ENCODE results near the gene SYT1. TPM values are rescaled to one million over a fixed set of nuclear protein-coding genes. Genes with fewer than 3 reads are reported as not detected.
A peak's percentile ranks its signal among the peaks of the same experiment; 100 is the strongest.

SYT1 gene
- total RNA-seq, 1 donor from 2014 or later, result 33.2 TPM

DNA sequence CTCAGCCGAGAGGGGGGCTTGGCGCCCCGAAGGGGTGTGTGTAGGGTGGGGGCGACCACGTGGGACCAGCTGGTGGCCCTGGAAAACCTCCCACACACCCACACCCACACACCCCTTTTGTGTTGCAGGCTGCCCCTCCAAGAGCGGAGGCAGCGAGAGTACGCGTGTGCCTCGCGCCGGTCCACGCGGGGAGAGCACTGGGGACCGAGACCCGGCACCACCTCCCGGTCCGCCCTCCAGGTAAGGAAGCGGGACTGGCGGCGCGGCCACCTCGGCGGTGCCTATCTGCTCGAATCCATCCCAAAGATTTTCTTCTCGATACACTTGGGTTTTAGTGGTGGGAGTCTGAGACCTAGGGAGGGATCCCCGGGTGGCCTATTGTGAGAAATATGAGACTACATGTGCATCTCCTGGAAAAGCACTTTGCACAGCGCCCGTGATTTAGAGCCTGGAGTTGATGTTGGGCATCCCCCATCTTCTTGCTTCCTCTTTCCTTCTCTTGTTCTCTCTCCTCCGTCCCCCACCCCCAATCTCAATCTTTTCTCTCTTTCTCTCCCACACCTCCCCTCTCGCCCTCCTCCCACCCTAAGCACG is 393 bp downstream of the SYT1 start:
- Histone ChIP-seq H3K4me1 (ENCODE audit: insufficient read depth, low read length) (no peaks in the 10 kb centered on the region), H3K27ac (ENCODE audit: low read depth, low read length) (peak overlapping the region; percentile 22), H3K4me2 (ENCODE audit: low read length) (peak overlapping the region; percentile 95), H3K9me3 (ENCODE audit: insufficient read depth, low read depth, low read length) (no peaks in the 10 kb centered on the region), H3K27me3 (ENCODE audit: insufficient read depth, low read length) (no peaks in the 10 kb centered on the region), H3K79me2 (ENCODE audit: insufficient read depth, low read length) (peaks cover 28% of the 10 kb centered on the region), H3K9ac (ENCODE audit: low read length) (peak overlapping the region; percentile 74), H3K4me3 (ENCODE audit: insufficient read depth, low read depth, low read length) (peak overlapping the region; percentile 85), H4K20me1 (ENCODE audit: insufficient read depth, low read length) (no peaks in the 10 kb centered on the region), H3K36me3 (ENCODE audit: insufficient read depth, low read length) (no peaks in the 10 kb centered on the region), H2AFZ (ENCODE audit: low read depth, low read length) (peak overlapping the region; percentile 95)
- H3K36me3 Mint-ChIP-seq (ENCODE audit: low read depth, unreplicated experiment), result no peaks in the 10 kb centered on the region
- H3K27ac Mint-ChIP-seq (ENCODE audit: unreplicated experiment), result no peak overlapping the region
- no peak for FAIRE-seq
- H3K27me3 Mint-ChIP-seq (ENCODE audit: low read depth, unreplicated experiment), result no peaks in the 10 kb centered on the region
- H3K4me1 Mint-ChIP-seq (ENCODE audit: low read depth, unreplicated experiment), result no peaks in the 10 kb centered on the region
- peak; percentile 10 for DNase-seq (ENCODE audit: low read depth)
- TF ChIP-seq EZH2 (IDR thresholded peaks at IDR 0.05; ENCODE audit: insufficient read depth, low read length), result no peak
- TF ChIP-seq, protein P1, sequence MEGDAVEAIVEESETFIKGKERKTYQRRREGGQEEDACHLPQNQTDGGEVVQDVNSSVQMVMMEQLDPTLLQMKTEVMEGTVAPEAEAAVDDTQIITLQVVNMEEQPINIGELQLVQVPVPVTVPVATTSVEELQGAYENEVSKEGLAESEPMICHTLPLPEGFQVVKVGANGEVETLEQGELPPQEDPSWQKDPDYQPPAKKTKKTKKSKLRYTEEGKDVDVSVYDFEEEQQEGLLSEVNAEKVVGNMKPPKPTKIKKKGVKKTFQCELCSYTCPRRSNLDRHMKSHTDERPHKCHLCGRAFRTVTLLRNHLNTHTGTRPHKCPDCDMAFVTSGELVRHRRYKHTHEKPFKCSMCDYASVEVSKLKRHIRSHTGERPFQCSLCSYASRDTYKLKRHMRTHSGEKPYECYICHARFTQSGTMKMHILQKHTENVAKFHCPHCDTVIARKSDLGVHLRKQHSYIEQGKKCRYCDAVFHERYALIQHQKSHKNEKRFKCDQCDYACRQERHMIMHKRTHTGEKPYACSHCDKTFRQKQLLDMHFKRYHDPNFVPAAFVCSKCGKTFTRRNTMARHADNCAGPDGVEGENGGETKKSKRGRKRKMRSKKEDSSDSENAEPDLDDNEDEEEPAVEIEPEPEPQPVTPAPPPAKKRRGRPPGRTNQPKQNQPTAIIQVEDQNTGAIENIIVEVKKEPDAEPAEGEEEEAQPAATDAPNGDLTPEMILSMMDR (IDR thresholded peaks at IDR 0.05; ENCODE audit: insufficient read depth, low read depth, low read length), result no peak
- peak overlapping the region; percentile 95 for H3K4me3 Mint-ChIP-seq (ENCODE audit: unreplicated experiment)
- H3K9me3 Mint-ChIP-seq (ENCODE audit: unreplicated experiment), result no peaks in the 10 kb centered on the region

- peak overlapping the region; percentile 95 for H3K4me3 Mint-ChIP-seq (ENCODE audit: unreplicated experiment)
- no peak overlapping the region for H3K27ac Mint-ChIP-seq (ENCODE audit: unreplicated experiment)
- H3K27ac ChIP-seq (ENCODE audit: low read depth, low read length), result no peak overlapping the region
These were observed 942 bp downstream of the SYT1 start for GRCh38 chr12:78865516-78865915.

GRCh38 chr12:78866518-78866917 is 1.9 kb downstream of the SYT1 start:
- no peaks in the 10 kb centered on the region for H3K27me3 ChIP-seq (ENCODE audit: insufficient read depth, low read length)
- H3K27ac ChIP-seq (ENCODE audit: low read depth, low read length), result no peak overlapping the region
- no peaks in the 10 kb centered on the region for H3K9me3 ChIP-seq (ENCODE audit: insufficient read depth, low read depth, low read length)
- TF ChIP-seq, protein P1 (IDR thresholded peaks at IDR 0.05; ENCODE audit: insufficient read depth, low read depth, low read length), result no peak
- TF ChIP-seq EZH2 (IDR thresholded peaks at IDR 0.05; ENCODE audit: insufficient read depth, low read length), result no peak
- H3K4me3 Mint-ChIP-seq (ENCODE audit: unreplicated experiment), result peak overlapping the region; percentile 95
- H2AFZ ChIP-seq (ENCODE audit: low read depth, low read length), result no peak overlapping the region
- H3K79me2 ChIP-seq (ENCODE audit: insufficient read depth, low read length), result peaks cover 28% of the 10 kb centered on the region
- no peaks in the 10 kb centered on the region for H3K4me1 Mint-ChIP-seq (ENCODE audit: low read depth, unreplicated experiment)
- no peaks in the 10 kb centered on the region for H3K9me3 Mint-ChIP-seq (ENCODE audit: unreplicated experiment)
- no peak for FAIRE-seq
- H3K27me3 Mint-ChIP-seq (ENCODE audit: low read depth, unreplicated experiment), result no peaks in the 10 kb centered on the region
- H3K36me3 Mint-ChIP-seq (ENCODE audit: low read depth, unreplicated experiment), result no peaks in the 10 kb centered on the region
- no peak for DNase-seq (ENCODE audit: low read depth)
- no peaks in the 10 kb centered on the region for H3K4me1 ChIP-seq (ENCODE audit: insufficient read depth, low read length)
- no peak overlapping the region for H3K4me3 ChIP-seq (ENCODE audit: insufficient read depth, low read depth, low read length)
- H4K20me1 ChIP-seq (ENCODE audit: insufficient read depth, low read length), result no peaks in the 10 kb centered on the region
- no peak overlapping the region for H3K9ac ChIP-seq (ENCODE audit: low read length)
- H3K4me2 ChIP-seq (ENCODE audit: low read length), result peak overlapping the region; percentile 95
- H3K36me3 ChIP-seq (ENCODE audit: insufficient read depth, low read length), result no peaks in the 10 kb centered on the region
- no peak overlapping the region for H3K27ac Mint-ChIP-seq (ENCODE audit: unreplicated experiment)

More at GRCh38 chr12:78865516-78865915, 942 bp downstream of the SYT1 start:
- peak overlapping the region; percentile 85 for H3K4me3 ChIP-seq (ENCODE audit: insufficient read depth, low read depth, low read length)
- H3K4me2 ChIP-seq (ENCODE audit: low read length), result peak overlapping the region; percentile 95
- TF ChIP-seq, protein P1 (IDR thresholded peaks at IDR 0.05; ENCODE audit: insufficient read depth, low read depth, low read length), result no peak
- no peak for TF ChIP-seq EZH2 (IDR thresholded peaks at IDR 0.05; ENCODE audit: insufficient read depth, low read length)
- H3K9ac ChIP-seq (ENCODE audit: low read length), result peak overlapping the region; percentile 74
- Mint-ChIP-seq H3K4me1 (ENCODE audit: low read depth, unreplicated experiment) (no peaks in the 10 kb centered on the region), H3K36me3 (ENCODE audit: low read depth, unreplicated experiment) (no peaks in the 10 kb centered on the region), H3K9me3 (ENCODE audit: unreplicated experiment) (no peaks in the 10 kb centered on the region), H3K27me3 (ENCODE audit: low read depth, unreplicated experiment) (no peaks in the 10 kb centered on the region)
- peaks cover 28% of the 10 kb centered on the region for H3K79me2 ChIP-seq (ENCODE audit: insufficient read depth, low read length)
- no peak for FAIRE-seq
- no peaks in the 10 kb centered on the region for H4K20me1 ChIP-seq (ENCODE audit: insufficient read depth, low read length)
- no peaks in the 10 kb centered on the region for H3K4me1 ChIP-seq (ENCODE audit: insufficient read depth, low read length)
- no peaks in the 10 kb centered on the region for H3K36me3 ChIP-seq (ENCODE audit: insufficient read depth, low read length)
- no peaks in the 10 kb centered on the region for H3K27me3 ChIP-seq (ENCODE audit: insufficient read depth, low read length)
- peak overlapping the region; percentile 95 for H2AFZ ChIP-seq (ENCODE audit: low read depth, low read length)
- no peaks in the 10 kb centered on the region for H3K9me3 ChIP-seq (ENCODE audit: insufficient read depth, low read depth, low read length)
- peak; percentile 10 for DNase-seq (ENCODE audit: low read depth)

All from astrocyte (in vitro differentiated cells and primary cell).